Activated T-helper 17 cell treated with anti-CD3 and anti-CD28 coated beads, Interleukin-2, amount 50 U/mL, for 72 hours (primary cell): Measurements from ENCODE around the gene SNX11. TPM values are rescaled to one million over a fixed set of nuclear protein-coding genes. Genes with fewer than 3 reads are reported as not detected.
A peak's percentile ranks its signal among the peaks of the same experiment; 100 is the strongest.

Experiments used
- ATAC-seq: fragments of 150-1000 bp; cut with Tn5 transposase; replicated peaks from 2 replicates; pipeline ENCODE4 v1.10.0; 2021; ENCODE audit warnings: mild to moderate bottlenecking, moderate library complexity
- H3K27ac Mint-ChIP-seq: one replicate; pipeline ENCODE4 v1.8.0; 2022; ENCODE audit warnings: mixed read lengths
- H3K27me3 Mint-ChIP-seq: one replicate; pipeline ENCODE4 v1.8.0; 2022; ENCODE audit warnings: mixed read lengths
- H3K36me3 Mint-ChIP-seq: one replicate; pipeline ENCODE4 v1.8.0; 2022; ENCODE audit warnings: low read depth, mild to moderate bottlenecking, mixed read lengths
- H3K4me1 Mint-ChIP-seq: one replicate; pipeline ENCODE4 v1.8.0; 2022; ENCODE audit warnings: mixed read lengths
- H3K4me3 Mint-ChIP-seq: one replicate; pipeline ENCODE4 v1.8.0; 2022; ENCODE audit warnings: mild to moderate bottlenecking, mixed read lengths
- H3K9me3 Mint-ChIP-seq: one replicate; pipeline ENCODE4 v1.8.0; 2022; ENCODE audit warnings: mixed read lengths
- total RNA-seq, 2 donors: library from RNA; stranded (reverse); gene quantifications; one replicate each; pipeline ENCODE4 v1.2.3, GENCODE V29; 2022

Gene SNX11
- total RNA-seq, 2 donors from 2014 or later = 22.8 to 24.7 TPM

DNA sequence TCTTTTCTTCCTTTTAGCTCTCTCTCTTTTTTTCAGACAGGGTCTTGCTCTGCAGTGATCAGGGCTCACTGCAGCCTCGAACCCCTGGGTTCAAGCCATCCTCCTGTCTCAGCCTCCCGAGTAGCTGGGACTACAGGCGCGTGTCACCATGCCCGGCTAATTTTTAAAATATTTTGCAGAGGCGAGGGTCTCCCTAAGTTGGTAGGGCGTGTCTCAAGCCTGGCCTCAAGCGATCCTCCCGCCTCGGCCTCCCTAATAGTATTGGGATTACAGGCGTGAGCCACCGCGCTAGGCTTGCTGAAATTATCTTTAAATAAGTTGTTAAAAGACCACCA, 797 bp upstream of the SNX11 start:
- no peak for ATAC-seq
- Mint-ChIP-seq H3K4me1 (peaks cover 21% of the 10 kb centered on the region), H3K27me3 (no peaks in the 10 kb centered on the region), H3K36me3 (peaks cover 14% of the 10 kb centered on the region), H3K27ac (peak overlapping the region; percentile 97), H3K9me3 (no peaks in the 10 kb centered on the region), H3K4me3 (peak overlapping the region; percentile 97)

DNA sequence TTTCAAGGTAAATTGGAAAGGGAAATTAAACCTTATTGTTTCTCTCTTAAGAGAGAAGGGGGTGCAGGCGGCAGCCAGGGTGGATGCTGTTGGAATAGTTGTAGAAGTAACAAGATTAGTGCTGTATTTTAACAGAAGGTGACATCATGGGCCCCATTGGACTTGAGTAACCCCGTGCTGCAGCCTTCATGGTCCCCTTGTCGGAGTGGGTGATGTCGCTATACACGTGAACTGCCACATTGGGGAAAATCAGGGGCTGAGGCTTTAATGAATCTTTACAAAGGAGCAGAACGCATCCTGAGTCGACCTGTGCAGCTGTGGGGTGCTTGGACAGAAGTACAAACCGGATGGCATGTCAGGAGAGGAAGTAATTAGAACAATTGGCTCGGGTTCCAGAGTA, 3.2 kb downstream of the SNX11 start:
- Mint-ChIP-seq H3K27ac (peak overlapping the region; percentile 80), H3K36me3 (peaks cover 51% of the 10 kb centered on the region), H3K9me3 (no peaks in the 10 kb centered on the region), H3K27me3 (no peaks in the 10 kb centered on the region), H3K4me3 (peak overlapping the region; percentile 97), H3K4me1 (peaks cover 36% of the 10 kb centered on the region)
- no peak for ATAC-seq

DNA sequence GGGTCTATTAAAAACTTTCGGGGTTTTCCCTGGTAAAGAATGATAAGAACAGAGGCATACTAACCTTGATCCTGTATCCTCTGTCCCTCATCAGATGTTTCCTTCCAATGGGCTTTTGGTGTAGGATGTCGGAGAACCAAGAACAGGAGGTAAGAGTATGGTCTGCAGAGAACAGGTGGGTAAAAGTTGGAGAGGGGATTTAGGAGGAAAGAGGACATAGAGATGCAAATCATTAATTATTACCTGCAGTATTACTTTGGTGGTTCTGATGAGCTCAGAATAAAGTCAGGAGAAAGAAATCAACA, 4.3 kb downstream of the SNX11 start:
- no peak for ATAC-seq
- no peaks in the 10 kb centered on the region for H3K27me3 Mint-ChIP-seq
- H3K4me3 Mint-ChIP-seq = peak overlapping the region; percentile 97
- H3K4me1 Mint-ChIP-seq = peaks cover 36% of the 10 kb centered on the region
- H3K27ac Mint-ChIP-seq = peak overlapping the region; percentile 78
- H3K36me3 Mint-ChIP-seq = peaks cover 63% of the 10 kb centered on the region
- no peaks in the 10 kb centered on the region for H3K9me3 Mint-ChIP-seq

DNA sequence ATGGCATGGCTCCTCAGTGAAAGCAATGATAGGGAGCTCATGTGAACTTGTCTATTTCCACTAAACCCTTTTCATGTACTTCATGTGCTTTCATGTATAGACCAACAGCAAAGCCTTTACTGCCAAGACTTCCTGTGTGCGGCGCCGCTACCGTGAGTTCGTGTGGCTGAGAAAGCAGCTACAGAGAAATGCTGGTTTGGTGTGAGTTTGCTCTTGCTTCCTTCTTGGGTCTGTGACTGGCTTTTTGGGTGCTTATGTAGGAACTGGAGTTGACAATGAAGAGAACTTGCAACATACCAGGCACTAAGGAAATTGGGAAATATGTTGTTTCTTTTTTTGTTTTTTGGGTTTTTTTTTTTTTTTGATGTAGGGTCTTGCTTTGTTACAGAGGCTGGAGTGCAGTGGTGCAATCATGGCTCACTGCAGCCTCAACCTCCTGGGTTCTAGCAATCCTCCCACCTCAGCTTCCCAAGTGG, 5.7 kb downstream of the SNX11 start:
- H3K4me1 Mint-ChIP-seq = peaks cover 36% of the 10 kb centered on the region
- no peaks in the 10 kb centered on the region for H3K27me3 Mint-ChIP-seq

DNA sequence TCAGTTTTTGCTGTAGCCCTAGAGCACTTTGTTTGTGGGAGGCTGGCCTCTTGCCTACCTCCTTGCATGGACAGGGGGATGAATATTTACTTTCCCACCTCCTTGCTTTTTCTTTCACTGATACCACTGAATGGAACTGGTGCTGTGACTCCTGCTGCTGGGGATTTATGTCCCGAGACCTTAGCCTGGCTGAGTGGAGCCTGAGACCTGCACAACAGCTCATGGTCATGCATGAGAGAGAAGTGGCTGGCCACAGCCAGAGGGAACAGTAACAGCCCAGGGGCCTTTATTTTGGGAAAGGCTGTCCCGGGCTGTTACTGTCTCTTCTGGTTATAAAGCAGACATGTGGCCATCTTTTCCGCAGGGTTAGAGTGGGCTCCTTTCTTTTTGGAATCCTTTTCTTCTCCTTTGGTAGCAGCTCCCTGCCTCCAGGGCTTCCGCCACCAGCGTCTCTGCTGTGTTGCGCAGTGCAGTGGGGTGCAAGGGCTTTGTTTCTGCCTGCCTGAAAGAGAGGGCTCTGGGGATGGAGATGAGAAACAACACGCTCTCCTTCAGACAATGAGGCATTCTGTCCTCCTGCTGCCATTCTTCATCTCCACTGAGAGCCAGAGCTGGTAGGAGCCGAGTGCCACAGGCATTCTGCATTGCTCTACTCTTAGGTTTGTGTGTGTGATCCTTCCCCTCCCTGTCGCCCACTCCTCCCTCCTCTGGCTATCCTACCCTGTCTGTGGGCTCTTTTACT, 14.5 kb downstream of the SNX11 start:
- no peaks in the 10 kb centered on the region for H3K9me3 Mint-ChIP-seq
- no peak for ATAC-seq
- H3K27ac Mint-ChIP-seq = no peak overlapping the region
- H3K4me3 Mint-ChIP-seq = no peak overlapping the region
- H3K36me3 Mint-ChIP-seq = peaks cover 80% of the 10 kb centered on the region
- peaks cover 5% of the 10 kb centered on the region for H3K4me1 Mint-ChIP-seq
- H3K27me3 Mint-ChIP-seq = no peaks in the 10 kb centered on the region

More for the DNA sequence above, 5.7 kb downstream of the SNX11 start:
- Mint-ChIP-seq H3K9me3 (no peaks in the 10 kb centered on the region), H3K27ac (peak overlapping the region; percentile 78), H3K36me3 (peaks cover 70% of the 10 kb centered on the region), H3K4me3 (peak overlapping the region; percentile 97)
- peak; percentile 51 for ATAC-seq

DNA sequence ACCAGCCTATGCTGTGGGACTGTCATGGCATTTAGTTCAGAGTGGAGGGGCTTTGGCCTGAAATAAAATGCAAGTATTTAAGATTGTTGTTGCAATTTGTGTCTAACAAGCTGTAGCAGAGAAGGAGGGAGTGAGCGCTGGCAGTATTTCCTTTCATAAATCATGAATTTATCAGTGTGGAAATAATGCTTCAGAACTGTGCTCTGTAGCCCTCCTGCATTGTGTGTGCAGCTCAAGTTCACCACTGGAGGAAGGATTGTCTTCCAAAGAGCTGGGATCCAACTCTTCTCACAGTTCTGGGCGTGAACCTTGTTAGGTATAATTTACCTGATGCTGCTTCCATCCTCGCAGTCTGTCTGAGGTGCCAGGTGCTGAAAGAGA, 15.1 kb downstream of the SNX11 start:
- Mint-ChIP-seq H3K36me3 (peaks cover 74% of the 10 kb centered on the region), H3K27ac (no peak overlapping the region), H3K4me3 (no peak overlapping the region), H3K4me1 (peaks cover 5% of the 10 kb centered on the region), H3K9me3 (no peaks in the 10 kb centered on the region), H3K27me3 (no peaks in the 10 kb centered on the region)
- no peak for ATAC-seq

DNA sequence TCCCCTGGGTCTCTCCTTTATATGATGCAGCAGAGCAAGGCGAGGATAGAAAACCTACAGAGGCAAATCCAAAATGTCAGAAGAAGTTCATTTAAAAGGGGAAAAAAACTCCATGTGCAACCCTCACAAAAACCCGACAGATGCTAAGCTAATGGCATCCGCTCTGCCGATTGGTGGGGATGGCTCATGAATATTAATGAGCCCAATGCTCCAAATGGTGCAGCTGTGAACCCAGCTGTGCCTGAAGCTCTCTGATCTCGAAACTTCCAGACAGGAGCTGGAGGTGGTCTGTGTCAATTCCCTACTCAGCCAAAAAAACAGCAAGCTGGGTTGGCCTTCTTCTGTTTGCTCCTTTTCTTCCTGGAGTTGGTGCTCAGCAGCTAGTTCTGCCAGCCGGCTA, 15.5 kb downstream of the SNX11 start:
- H3K27ac Mint-ChIP-seq = peak overlapping the region; percentile 87
- no peak overlapping the region for H3K4me3 Mint-ChIP-seq
- no peaks in the 10 kb centered on the region for H3K27me3 Mint-ChIP-seq
- peaks cover 70% of the 10 kb centered on the region for H3K36me3 Mint-ChIP-seq
- ATAC-seq = no peak
- peaks cover 5% of the 10 kb centered on the region for H3K4me1 Mint-ChIP-seq
- H3K9me3 Mint-ChIP-seq = no peaks in the 10 kb centered on the region

DNA sequence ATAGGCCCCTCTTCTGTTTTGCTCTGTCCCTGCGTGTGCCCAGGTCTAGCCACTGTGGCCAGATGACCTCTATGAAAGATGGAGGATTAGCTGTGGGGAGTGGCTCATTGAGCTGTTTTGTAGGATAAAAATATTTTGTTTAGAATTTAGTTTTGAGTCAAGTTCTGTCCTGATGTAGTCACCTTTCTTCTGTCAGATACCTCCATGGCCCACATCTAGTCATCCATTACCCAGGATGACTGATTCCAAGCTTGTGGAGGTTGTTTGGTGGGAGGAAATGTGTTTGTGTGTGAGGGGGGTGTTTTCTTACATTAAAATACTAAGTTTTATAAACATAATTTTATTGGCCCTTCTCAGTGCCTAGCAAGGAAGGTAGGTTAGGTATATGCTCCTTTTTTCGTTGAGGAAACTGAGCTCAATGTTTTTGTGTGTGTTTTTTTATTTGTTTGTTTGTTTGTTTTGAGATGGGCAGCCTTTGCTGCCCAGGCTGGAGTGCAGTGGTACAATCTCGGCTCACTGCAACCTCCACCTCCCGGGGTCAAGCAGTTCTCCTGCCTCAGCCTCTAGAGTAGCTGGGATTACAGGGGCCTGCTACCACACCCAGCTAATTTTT, 16.3 kb downstream of the SNX11 start:
- peak; percentile 82 for ATAC-seq
- Mint-ChIP-seq H3K4me3 (no peak overlapping the region), H3K36me3 (peaks cover 62% of the 10 kb centered on the region), H3K9me3 (no peaks in the 10 kb centered on the region), H3K27me3 (no peaks in the 10 kb centered on the region), H3K27ac (peak overlapping the region; percentile 87), H3K4me1 (peaks cover 5% of the 10 kb centered on the region)

DNA sequence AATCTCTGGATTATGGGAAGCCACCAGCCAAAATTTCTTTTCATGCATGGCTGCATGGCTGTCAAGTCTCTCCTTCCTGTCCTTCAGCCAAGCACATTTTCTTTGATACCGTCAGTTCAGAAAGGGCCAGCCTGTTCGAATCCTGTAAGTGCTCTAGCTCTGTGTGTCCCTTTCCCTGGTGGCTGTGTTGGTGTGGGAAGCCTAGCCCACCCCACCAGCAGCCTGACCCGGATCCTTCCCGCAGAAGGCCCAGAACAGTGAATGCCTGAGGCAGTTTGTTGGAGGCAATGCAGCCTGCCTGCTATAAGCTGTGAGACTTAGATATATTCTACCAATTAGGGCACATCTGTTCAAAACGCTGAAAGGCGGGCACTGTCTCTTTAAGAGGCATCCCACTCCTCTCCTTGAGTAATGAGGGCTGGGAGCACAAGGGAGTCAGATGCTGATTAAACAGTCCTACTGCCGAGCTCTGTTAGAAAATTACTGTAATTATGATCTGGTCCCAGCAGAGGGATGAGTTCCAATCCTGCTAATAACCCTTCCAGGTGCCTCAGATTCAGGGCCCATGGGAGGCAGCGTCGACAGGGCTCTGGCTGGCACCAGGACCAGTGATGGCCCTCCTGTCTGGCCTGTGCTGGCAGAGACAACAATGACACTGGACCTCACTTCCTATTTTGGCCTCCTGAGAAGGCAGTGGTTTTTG, 18.4 kb downstream of the SNX11 start:
- Mint-ChIP-seq H3K4me1 (peaks cover 5% of the 10 kb centered on the region), H3K36me3 (peaks cover 52% of the 10 kb centered on the region), H3K9me3 (no peaks in the 10 kb centered on the region), H3K27me3 (no peaks in the 10 kb centered on the region), H3K27ac (peak overlapping the region; percentile 29), H3K4me3 (no peak overlapping the region)
- ATAC-seq = no peak

DNA sequence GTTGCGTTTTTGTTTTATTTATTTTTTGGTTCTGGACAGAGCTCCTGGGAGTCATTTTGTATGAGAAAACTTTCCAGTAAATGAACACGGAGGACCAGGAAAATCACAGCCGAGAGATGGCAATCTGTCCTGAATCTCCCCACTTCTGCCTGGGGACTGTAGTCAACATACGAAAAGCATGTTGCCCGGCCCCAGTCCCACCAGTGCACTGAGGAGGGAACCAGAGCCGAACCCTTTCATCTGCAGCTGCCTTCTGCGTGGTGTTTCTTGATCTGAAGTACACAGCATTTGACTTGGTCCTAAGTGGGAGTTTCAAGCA, 18.9 kb downstream of the SNX11 start:
- Mint-ChIP-seq H3K9me3 (no peaks in the 10 kb centered on the region), H3K36me3 (peaks cover 52% of the 10 kb centered on the region), H3K4me1 (peaks cover 5% of the 10 kb centered on the region), H3K27ac (no peak overlapping the region), H3K4me3 (no peak overlapping the region), H3K27me3 (no peaks in the 10 kb centered on the region)
- ATAC-seq = no peak

DNA sequence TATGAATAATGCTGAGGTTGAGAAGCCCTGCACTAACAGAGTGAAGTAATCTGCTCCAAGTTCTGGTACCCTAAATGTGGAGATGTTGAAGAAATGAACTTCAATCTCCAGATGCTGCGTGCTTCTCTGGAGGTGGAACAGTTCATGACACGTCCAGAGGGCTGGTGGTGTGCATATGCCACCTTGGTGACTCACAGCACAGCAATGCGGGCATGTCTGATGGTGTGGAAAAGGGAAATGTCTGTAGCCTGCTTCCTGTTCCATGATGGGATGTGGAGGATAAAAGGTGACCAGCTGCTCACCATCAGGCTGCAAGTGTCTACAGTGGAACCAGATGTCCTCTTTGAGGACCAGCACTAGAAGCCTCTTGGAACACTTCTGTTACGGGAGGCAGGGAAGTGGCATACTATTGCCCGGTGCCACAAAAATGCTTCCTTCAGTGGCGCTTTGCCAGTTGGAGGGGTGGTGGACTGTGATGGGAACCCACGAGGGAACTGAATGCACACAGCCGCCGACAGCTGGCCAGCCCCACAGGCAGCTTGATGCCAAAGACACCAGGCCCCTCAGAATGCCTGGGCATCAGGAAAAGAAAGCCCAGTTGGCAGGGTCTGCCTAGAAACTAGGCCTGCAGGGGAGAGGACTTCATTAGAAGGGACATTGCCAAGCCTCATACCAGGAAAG, 19.9 kb downstream of the SNX11 start:
- no peak overlapping the region for H3K4me3 Mint-ChIP-seq
- peaks cover 49% of the 10 kb centered on the region for H3K36me3 Mint-ChIP-seq
- H3K27me3 Mint-ChIP-seq = no peaks in the 10 kb centered on the region
- H3K27ac Mint-ChIP-seq = peak overlapping the region; percentile 35
- peaks cover 5% of the 10 kb centered on the region for H3K4me1 Mint-ChIP-seq
- no peak for ATAC-seq
- no peaks in the 10 kb centered on the region for H3K9me3 Mint-ChIP-seq

DNA sequence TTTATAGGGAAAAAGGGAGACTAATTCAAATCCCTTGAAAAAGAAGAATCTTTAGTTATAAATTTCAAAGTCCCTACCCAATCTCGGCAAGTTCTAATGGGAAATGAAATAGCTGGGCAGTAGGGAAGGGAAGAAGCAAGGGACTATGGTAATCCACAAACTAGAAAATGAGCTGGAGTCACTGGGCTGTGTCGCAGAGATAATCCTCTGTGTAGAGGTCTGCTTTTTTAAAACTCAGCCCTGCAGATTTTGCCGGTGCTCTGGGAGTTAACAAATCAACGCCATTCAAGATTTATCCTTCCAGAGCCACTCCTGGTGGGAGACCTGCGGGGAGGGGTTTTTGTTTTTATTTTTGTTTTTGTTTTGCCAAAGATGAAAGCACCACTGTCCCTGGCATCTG, 20.8 kb downstream of the SNX11 start:
- Mint-ChIP-seq H3K4me3 (no peak overlapping the region), H3K27me3 (no peaks in the 10 kb centered on the region), H3K27ac (no peak overlapping the region), H3K36me3 (peaks cover 49% of the 10 kb centered on the region), H3K9me3 (no peaks in the 10 kb centered on the region), H3K4me1 (peaks cover 5% of the 10 kb centered on the region)
- no peak for ATAC-seq

DNA sequence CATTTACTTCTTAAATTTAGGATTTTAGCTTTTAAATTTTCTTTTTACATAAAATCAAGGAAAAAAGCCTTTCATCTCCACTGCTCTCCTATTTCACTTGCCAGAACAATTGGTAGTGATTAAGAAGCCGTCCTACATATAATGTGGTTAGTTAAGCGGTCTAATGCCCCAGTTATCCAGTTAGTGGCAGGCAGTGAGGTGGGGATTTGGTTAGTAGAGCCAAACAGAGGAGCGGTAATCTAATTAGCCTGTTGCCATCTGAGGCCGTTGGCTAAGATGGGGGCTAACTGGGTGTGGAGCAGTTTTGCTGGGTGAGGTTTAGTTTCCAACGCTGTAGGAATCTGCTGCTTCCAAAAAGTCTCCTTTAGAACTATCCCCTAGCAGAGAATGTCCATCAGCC, 22.4 kb downstream of the SNX11 start:
- H3K4me1 Mint-ChIP-seq = no peaks in the 10 kb centered on the region
- no peaks in the 10 kb centered on the region for H3K27me3 Mint-ChIP-seq
- ATAC-seq = no peak
- H3K4me3 Mint-ChIP-seq = no peak overlapping the region
- H3K27ac Mint-ChIP-seq = peak overlapping the region; percentile 28
- H3K9me3 Mint-ChIP-seq = no peaks in the 10 kb centered on the region
- peaks cover 45% of the 10 kb centered on the region for H3K36me3 Mint-ChIP-seq

DNA sequence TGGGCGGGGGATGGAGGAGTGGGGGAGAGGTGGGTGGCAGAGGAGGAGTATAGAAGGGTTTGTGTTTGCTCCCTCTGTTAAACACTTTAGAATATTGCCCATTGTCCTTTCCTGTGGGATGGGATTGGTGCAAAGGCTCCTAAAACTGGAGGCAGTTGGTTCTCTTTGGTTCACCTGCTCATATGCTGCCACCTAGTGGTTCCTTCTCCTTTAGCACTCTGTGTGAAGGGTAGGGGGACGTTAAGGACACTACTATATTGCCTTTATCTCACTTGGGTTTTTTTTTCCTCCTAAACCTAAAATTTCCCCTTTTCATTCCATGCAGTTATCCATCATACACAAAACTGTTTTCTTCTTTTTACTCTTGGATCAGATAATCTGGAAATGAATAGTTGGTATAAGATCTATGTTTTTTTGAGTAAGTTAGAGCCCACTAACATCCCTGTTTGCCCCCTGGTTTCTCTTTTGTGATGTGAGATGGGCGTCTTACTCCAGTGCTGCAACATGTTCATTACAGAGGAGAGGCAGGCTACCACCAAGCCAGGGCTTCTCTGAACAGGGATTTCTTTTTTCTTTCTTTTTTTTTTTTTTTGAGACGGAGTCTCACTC, 23.8 kb downstream of the SNX11 start:
- no peaks in the 10 kb centered on the region for H3K9me3 Mint-ChIP-seq
- no peaks in the 10 kb centered on the region for H3K27me3 Mint-ChIP-seq
- peaks cover 48% of the 10 kb centered on the region for H3K36me3 Mint-ChIP-seq
- ATAC-seq = peak; percentile 70
- H3K4me1 Mint-ChIP-seq = no peaks in the 10 kb centered on the region
- H3K27ac Mint-ChIP-seq = peak overlapping the region; percentile 70
- H3K4me3 Mint-ChIP-seq = no peak overlapping the region
